Activated CD8-positive, alpha-beta memory T cell treated with anti-CD3 and anti-CD28 coated beads, Interleukin-2, amount 50 U/mL, for 48 hours (primary cell): ENCODE data around the gene CLEC2L.
A peak's percentile ranks its signal among the peaks of the same experiment; 100 is the strongest.
"Not testable (repeated sequence)": the region's sequence is repeated elsewhere in the genome, so short reads cannot be mapped to it uniquely, and the experiment has no call there.

Experiments used
- DNase-seq: peaks from one replicate; pipeline ENCODE4 v3.0.0-alpha.2; 2020

The CLEC2L gene

DNA sequence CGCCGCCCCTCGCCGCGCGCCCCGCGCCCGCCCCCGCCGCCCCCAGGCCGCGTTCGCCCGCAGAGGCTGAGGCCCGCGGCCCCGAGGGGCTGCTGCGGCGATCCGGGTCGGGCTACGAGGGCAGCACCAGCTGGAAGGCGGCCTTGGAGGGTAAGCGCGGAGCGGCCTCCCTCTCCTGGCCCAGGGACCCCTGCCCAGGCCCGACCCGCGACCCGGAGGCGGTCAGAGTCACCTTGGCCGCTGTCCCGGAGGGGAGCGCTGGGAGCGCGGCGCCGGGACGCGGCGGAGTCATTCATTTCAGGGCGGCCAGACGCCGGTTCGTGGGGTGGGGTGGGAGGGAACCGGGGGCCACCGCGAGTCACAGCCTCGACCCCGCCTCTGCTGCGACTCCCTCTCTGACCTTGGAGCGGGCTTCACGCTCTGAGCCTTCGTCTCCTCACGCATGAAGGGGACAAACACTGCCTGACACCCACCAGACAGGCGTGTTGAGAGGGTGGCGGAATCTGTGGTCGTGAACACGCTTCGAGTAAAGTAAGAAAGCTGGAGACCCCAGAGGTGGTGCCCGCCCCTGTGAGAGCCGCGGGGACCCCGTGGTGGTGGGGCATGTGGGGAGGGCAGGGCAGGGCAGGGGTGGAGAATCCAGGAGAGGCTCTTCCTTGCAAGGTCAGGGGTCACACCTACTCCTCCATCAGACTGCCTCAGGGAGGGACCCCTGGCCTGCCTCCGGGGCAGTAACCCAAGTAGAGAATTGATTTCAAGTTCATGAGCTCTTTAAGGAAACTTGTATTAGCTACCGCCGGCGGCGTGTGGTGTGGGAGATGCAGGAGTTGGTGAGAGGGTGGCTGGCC, 707 bp downstream of the CLEC2L start:
- DNase-seq: no peak

DNA sequence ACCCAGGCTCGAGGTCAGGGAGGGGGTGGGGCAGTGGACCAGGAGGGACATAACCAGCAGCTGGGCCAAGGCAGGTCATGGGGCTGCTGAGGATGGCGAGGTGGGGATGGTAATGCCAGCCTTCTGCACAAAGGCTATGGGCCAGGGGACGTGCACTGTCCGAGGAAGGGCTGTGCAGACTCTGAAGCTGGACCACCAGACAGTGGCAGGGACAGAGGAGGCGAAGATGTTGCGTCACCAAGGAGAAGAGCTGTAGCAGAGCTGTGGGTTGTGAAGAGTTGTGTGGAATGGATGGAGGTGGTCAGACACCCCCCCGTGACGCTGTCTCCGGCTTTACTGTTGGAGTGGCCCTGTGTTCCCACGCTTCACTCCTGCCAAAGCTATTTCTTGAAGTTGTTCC, 1.8 kb downstream of the CLEC2L start:
- DNase-seq: no peak

DNA sequence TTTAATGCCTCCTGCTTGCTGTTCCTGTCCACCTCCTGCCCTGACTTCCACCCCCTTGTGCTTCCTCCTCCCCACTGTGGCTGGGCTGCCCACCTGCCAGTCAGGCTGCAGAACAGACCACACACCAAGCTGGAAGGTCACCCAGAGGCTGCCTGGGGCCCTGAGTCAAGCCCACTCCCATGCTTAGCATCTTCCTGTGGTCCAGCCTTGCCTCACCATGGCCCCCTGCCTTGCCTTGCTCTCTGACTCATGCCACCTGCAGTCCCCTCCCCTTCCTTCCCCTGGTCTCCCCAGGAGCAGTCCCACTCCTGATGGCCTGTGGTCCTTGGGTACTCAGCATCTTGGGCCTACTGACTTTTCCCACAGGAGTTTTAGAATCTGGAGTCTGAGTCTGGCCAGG, 2.3 kb downstream of the CLEC2L start:
- no peak for DNase-seq

DNA sequence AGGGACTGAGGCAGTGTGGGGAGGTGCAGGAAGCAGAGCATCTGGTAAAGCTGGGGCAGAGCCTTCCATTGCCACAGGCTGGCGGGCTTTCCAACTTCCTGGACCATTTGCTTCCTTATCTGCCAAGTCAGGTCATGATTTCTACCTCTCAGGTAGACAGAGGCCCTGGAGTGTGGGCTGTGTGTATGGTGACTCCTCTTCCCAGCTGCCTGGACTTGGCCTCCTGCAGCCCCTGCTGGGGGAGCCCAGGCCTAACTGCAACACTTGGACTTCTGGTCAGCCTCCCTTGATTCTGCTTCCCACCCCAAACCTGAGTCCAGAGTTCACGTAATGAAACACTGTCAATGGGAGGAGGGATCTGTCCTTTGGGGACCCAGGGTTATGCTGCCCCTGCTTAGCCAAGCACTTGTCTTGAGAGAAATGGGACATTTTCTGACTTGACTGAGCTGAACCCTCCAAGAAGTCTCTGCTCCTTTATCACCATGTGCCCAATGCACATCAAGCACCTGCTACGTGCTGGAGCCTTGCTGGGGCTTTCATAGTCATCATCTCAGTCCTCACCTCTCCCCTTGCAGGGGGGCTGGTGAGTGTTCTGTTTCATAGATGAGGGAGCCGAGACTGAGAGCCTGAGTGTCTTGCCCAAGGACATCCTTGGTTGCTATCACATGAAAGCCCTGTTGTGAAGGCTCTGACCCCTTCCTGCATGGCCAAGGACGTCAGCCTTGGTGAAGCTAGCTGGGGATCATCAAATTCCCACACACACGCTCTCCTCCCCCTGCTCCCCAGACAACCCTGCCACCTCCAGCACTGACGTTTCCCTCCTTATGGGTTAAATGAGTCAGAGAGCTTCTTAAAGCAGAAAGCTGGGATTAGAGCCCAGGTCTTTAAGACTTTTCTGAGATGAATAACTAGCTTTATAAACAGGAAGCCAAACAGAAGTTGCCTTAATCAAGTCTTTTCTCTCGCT, 3.4 kb downstream of the CLEC2L start:
- DNase-seq: no peak

DNA sequence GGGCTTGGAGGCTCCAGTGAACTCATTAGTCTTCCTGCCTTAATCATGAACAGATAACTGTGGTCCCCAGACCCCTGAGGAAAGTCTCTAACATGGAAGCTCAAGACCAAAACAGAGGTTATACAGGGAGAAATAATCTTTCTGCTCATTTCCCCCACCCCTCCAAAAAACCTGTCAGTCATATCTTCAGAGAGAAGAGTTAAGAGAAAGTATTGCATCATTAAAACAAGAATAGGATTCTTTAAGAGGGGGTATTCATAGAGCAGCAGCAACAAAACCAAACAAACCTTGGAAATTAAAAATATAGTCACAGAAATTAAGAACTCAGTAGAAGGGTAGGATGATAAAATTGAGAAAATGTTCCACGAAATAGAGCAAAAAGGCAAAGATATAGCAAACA, 7.6 kb downstream of the CLEC2L start:
- no peak for DNase-seq

DNA sequence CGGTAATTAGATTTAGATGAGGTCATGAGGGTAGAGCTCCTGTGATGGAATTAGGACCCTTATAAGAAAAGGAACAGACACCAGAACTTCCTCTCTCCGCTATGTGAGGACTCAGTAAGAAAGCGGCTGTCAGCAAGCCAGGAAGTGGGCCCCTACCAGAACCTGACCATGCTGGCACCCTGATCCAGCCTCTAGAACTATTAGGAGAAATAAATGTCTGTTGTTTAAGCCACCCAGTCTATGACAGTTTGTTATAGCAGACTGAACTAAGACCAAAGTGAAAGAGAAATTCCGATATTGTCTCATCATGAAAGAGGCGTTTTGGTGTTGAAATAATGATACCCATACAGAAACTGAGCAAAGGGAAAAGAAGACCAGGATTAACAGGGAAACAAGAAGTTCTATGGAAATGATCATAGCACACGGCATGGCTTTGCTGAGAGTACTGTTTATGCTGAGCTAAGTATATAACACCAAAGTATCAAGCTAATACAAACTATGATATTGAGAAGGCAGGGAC, 9.2 kb downstream of the CLEC2L start:
- no peak for DNase-seq

DNA sequence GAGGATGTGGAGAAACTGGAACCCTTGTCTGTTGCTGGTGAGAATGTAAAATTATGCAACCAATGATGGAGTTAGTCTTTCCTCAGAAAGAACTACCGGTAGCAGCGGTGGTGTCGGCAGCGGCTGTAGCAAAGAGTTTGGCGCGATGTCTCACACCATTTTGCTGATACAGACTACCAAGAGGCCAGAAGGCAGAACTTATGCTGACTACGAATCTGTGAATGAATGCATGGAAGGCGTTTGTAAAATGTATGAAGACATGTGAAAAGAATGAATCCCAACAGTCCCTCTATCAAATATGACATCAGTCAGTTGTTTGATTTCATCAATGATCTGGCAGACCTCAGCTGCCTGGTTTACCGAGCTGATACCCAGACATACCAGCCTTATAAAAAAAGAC, 10.6 kb downstream of the CLEC2L start:
- DNase-seq: no peak

DNA sequence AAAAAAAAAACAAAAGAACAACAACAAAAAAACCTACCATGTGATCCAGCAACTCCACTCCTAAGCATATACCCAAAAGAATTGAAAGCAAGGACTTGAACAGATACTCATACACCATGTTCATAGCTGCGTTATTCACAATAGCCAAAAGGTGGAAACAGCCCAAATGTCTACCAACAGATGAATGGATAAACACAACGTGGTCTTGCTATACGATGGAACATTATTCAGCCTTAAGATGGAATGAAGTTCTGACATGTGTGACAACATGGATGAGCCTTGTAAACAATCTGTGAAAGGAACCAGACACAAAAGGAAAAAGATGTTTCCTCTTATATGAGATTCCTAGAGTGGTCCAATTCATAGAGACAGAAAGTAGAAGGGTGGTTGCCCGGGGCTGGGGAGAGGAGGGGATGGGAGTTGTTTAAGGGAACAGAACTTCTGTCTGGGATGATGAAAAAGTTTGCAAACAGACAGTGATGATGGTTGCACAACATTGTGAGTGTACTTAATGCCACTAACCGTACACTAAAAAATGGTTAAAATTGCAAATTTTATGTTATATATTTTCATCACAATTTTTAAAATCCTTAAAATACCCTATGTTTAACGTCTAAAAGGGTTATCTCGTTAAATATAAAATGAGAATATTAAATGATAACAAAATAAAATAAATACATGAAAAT, 11.6 kb downstream of the CLEC2L start:
- DNase-seq: no peak

DNA sequence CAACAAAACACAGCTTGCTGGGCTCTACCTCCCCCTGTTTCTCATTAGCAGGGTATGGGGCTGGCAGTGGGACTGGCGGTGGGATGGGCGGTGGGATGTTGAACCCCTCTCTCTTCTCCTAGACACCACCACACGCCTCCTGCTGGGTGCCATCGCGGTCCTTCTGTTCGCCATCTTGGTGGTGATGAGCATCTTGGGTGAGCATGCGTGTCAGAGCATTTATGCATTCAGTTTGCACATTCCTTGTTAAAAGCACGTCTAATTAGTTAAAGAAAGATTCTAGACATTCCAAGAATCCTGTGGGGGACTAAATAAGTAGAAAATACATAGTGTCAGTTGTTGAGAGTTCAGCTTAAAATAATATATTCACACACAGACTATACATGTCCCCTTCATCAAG, 12.7 kb downstream of the CLEC2L start:
- no peak for DNase-seq

DNA sequence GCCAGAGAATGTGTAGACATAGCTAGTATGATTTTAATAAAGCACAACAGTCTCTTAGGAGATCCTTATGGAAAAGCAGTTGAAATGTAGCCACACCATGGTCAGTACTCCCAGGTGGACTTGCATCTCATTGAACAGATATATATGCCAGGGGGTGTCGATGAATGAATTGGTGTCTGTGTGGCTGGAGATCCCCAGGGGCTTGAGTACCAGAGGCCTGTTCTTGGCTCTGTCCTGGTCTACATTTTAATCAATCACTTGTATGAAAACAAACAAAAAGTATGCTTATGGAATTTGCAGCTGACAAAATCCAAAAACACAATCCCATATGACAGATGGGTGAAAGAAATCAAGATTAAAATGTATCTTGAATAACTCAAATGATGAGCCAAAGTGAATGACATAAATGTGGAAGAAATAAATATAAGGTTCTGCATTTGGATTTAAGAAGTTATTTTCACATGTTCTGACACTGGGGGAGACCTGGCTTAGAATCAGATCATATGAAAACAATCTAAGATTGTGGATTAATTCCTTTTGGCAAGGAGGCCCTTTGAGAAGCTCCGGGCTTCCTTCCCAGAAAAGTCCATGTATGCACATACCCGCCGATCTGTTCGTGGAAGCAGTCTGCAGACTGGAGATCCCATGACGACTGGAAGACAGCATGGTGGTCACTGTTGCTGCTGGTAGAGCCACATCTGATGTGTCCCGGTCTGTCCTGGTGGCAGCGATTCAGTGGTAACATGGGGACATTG, 15.6 kb downstream of the CLEC2L start:
- DNase-seq: no peak

DNA sequence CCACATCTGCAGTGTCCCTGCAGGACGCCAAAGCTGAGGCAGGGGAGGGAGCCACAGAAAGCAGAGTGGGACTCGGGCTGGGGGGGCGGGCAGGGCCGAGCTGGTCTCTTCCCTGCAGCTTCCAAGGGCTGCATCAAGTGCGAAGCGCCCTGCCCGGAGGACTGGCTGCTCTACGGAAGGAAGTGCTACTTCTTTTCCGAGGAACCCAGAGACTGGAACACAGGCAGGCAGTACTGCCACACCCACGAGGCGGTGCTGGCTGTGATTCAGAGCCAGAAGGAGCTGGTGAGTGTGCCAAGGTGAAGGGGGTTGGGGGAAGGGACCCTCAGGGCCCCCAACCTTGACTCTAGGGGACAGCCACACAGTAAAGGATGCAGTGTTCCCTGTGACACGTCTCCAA, 16.7 kb downstream of the CLEC2L start:
- no peak for DNase-seq

DNA sequence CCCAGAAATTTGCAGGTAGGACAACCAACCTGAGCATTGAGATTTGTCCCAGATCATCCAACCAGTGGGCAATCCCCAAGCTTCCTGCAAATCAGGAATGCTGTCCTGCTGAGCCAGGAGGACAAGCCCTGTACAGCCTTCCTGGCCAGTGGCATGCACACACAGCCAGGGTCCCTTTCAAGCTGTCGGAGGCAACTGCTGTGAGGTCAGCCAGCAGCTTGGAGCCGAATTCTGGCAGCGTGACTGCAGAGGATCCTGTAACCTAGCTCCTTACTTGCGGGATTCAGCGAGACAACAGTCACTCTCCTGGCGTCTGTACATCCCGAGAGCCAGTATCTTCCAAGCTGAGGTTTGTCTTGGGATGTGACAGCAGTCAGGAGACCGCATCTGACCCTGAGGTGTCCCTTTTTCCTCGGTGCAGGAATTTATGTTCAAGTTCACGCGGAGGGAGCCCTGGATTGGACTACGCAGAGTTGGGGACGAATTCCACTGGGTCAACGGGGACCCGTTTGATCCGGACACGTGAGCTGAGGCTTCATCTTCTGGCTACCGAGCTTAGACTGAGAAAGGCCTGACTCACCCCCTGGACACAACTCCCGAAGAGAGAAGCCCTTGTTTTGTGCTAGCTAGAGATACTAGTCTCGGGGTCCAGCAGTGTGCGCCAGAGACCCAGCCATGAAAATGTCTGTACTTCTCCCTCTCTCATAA, 18.3 kb downstream of the CLEC2L start:
- DNase-seq: no peak

DNA sequence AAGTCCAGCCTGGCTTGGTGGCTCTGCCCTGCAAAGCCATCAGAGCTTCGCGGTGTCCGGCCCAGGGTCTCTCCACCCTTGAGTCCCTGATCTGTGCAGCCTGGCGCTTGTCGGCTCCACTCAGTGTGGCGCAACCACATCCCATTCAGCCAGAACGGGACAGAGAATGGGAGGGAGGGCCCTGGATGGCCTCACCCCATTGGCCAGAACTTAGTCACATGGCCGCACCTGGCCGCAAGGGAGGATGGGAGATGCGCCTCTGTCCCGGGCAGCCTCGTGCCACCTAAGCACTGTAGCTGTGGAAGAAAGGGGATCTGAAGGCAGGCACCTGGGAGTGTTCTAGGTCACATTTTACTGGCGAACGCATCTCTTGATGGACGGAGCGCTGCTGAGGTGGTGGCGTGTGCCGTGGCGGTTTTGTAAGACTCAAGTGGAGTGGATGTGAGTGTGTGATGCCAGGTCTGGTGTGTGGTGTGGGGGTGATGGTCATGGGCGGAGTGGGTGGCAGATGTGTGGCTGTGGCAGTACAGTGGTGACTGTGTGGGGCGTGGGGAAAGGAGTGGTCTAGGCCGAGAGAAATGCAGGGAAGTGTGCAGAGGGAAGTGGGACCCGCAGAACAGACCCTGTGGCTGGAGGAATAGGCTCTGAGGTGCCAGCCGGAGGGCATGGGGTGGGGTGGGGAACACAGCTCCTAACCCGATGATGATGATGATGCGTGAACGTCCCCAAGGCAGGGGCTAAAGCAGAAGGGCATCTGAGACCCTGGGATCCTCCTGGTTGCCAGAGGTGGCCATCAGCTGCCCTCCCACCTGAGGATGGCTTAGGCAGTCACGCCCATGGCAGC, 19.0 kb downstream of the CLEC2L start:
- DNase-seq: no peak

DNA sequence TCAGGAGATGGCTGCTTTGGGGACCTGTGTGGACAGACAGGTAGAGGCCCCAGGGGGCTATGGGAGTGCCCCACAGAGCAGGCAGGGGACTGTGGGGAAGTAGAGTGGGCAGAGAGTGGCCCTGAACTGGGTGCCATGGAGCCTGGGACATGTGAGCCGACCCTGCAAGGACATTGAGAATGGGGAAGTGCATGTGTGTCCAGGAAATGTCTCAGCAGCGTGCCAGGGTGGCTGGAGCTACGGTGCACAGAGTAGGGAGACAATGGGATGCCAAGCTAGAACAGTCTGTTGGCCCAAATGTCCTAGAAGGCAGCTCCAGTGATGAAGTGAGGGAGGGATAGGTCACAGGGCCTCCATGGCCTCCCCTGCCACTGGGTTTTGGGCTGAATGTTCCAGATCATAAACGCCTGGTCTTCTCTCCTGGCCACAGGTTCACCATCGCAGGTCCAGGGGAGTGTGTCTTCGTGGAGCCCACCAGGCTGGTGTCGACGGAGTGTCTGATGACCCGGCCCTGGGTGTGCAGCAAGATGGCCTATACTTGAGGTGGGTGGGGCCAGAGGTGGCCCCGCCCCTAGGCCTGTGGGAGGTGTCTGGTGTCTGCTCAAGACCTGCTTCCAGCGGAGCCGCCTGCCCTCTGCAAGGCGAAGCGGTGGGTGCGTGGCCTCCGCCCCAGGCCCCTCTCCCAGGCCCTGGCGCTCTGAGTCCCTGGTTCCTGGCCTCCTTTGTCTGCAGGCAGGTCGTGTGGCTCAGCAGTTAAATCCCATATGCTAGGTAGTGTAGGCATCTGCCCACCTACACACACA, 20.5 kb downstream of the CLEC2L start:
- no peak for DNase-seq

DNA sequence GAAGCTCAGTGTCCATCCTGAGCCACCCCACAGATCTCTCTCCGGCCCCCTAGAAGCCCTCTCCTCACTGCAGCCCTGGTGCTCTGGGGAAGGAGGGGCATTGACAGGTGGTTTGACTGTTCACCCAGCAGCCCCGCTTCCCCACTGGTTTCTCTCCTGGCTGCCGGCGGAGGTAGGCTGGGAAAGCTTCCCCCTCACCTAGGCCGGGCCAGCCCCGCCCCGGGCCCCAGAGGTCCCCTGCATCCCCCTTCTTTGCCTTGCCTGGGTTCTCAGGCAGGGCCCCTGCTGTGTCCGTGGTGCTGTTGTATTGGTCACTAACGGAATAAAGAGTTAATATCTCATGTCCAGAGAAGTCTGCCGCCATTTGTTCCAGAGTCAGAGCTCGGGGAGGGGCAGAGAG, 21.2 kb downstream of the CLEC2L start:
- DNase-seq: no peak

DNA sequence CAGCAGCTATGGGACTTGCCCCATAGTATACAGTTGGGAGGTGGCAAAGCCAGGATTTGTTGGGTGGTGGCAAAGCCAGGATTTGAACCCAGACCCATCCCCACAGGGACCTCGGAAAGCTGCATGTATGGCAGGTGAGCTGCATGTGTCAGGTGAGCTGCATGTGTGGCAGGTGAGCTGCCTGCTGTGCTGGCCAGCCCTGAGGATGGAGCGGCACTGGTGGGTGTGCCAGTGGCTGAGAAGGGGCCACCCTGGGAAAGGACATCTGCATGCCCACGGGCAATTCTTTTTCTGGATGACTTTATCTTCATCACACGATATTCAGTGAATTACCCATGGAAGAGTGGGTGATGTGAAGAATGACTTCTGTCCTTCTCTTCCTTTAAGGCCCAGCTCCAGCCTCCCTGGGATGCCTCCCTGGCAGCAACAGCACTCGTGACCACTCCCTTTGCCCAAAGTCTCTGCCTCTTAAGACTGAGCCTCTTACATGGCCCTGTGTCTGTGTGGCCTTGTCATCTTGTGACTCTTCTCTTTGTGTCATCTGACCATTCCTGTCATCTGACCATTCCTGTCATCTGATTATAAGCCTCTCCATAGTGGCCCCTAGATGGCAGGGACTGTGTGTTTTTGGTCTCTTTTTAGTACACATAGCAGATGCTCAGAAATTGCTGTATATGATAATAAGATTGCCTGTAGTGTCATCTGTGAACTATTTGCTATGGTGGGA, 25.0 kb downstream of the CLEC2L start:
- no peak for DNase-seq

DNA sequence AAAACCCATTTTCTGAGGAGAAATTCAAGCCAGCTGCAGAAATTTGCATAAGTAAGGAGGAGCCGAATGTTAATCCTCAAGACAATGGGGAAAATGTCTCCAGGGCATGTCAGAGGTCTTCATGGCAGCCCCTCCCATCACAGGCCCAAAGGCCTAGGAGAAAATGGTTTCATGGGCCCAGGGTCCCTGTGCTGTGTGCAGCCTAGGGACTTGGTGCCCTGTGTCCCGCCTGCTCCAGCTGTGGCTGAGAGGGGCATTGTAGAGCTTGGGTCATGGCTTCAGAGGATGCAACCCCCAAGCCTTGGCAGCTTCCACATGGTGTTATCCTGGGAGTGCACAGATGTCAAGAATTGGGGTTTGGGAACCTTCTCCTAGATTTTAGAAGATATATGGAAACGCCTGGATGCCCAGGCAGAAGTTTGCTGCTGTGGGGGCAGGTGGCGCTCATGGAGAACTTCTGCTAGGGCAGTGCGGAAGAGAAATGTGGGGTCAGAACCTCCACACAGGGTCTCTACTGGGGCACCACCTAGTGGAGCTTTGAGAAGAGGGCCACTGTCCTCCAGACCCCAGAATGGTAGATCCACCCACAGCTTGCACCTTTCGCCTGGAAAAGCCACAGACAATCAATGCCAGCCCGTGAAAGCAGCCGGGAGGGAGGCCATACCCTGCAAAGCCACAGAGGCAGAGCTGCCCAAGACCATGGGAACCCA, 30.7 kb downstream of the CLEC2L start:
- DNase-seq: not testable (repeated sequence)

DNA sequence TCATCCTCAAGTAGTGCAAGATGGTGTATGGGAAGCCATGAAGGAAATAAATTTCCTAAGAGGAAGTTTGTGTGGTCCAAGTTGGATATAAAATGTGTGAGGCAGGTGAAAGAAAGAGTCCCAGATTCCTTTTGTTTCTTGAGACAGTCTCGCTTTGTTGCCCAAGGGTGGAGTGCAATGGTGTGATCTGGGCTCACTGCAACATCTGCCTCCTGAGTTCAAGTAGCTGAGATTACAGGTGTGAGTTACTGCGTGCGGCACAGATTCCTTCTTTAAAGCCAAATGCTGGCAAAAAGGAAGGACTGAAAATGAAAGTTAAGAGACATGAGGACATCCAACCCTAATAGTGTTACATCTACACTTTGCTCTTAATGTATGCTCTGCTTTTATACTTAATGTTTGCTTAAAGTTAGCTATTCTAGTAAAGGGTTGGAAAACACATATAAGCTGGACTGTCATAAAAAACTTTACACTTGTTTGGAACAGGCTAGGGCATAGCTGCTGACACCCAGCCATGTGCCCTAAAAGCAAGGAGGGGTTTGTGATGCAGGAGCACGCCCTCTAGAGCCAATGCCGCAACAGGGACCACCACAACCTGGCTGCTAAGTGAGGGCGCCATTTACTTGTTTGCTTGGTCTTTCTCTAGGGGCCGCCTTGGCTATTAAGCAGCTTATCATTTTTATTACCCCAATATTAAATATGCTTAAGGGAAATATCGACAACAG, 34.5 kb downstream of the CLEC2L start:
- DNase-seq: peak; percentile 13
